Kidney glomerular epithelial cell (primary cell): Measurements from ENCODE around the gene SIRPD.
"Not testable (repeated sequence)": the region's sequence is repeated elsewhere in the genome, so short reads cannot be mapped to it uniquely, and the experiment has no call there.

ENCODE experiments used
- DNase-seq: peaks from one replicate; lab custom pipeline; 2025; lab: John Stamatoyannopoulos, UW

The SIRPD gene

GRCh38 chr20:1537731-1538058 lies 19.8 kb downstream of the SIRPD start:
- no peak for DNase-seq

- DNase-seq, result no peak
Measured at GRCh38 chr20:1536893-1537730, 20.4 kb downstream of the SIRPD start.

GRCh38 chr20:1535420-1536175 lies 21.9 kb downstream of the SIRPD start:
- no peak for DNase-seq

- DNase-seq, result no peak
Measured at GRCh38 chr20:1534526-1534925, 23.0 kb downstream of the SIRPD start.

GRCh38 chr20:1533059-1533458 lies 24.4 kb downstream of the SIRPD start:
- DNase-seq, result no peak

- no peak for DNase-seq
Measured at GRCh38 chr20:1528811-1529210, 28.7 kb downstream of the SIRPD start.

- no peak for DNase-seq
Measured at GRCh38 chr20:1527923-1528322, 29.6 kb downstream of the SIRPD start.

- DNase-seq, result no peak
Measured at GRCh38 chr20:1526896-1527295, 30.6 kb downstream of the SIRPD start.

- no peak for DNase-seq
Measured at GRCh38 chr20:1526310-1526709, 31.2 kb downstream of the SIRPD start.

GRCh38 chr20:1524004-1524403 lies 33.5 kb downstream of the SIRPD start:
- no peak for DNase-seq

- DNase-seq, result no peak
Measured at GRCh38 chr20:1517010-1517409, 40.5 kb downstream of the SIRPD start.

- DNase-seq, result no peak
Measured at GRCh38 chr20:1513801-1514200, 43.7 kb downstream of the SIRPD start.

- DNase-seq, result peak; percentile 19
Measured at GRCh38 chr20:1509237-1509636, 48.3 kb downstream of the SIRPD start.

- no peak for DNase-seq
Measured at GRCh38 chr20:1508574-1508973, 48.9 kb downstream of the SIRPD start.

GRCh38 chr20:1507276-1507675 lies 50.2 kb downstream of the SIRPD start:
- DNase-seq, result no peak

- no peak for DNase-seq
Measured at GRCh38 chr20:1505871-1506270, 51.6 kb downstream of the SIRPD start.

GRCh38 chr20:1505361-1505760 lies 52.1 kb downstream of the SIRPD start:
- DNase-seq, result no peak

GRCh38 chr20:1503564-1504227 lies 53.8 kb downstream of the SIRPD start:
- peak; percentile 90 for DNase-seq

GRCh38 chr20:1500496-1500895 lies 57.0 kb downstream of the SIRPD start:
- no peak for DNase-seq

GRCh38 chr20:1499528-1500420 lies 57.7 kb downstream of the SIRPD start:
- DNase-seq, result no peak

- not testable (repeated sequence) for DNase-seq
Measured at GRCh38 chr20:1497371-1497770, 60.1 kb downstream of the SIRPD start.

GRCh38 chr20:1496930-1497329 lies 60.6 kb downstream of the SIRPD start:
- no peak for DNase-seq
